HTR-8/SVneo (cell line): ENCODE measurements around the gene GLT6D1.
"Not testable (repeated sequence)": the region's sequence is repeated elsewhere in the genome, so short reads cannot be mapped to it uniquely, and the experiment has no call there.

Experiments
- DNase-seq: peaks from one replicate; pipeline ENCODE4 v3.0.0; 2011; ENCODE audit warnings: low spot score, mixed read lengths; ENCODE audit not compliant: insufficient read length
- FAIRE-seq: peaks from 2 replicates; lab custom pipeline; 2011; peaks lifted over from hg19 to GRCh38; lab: Jason Lieb, UNC

The GLT6D1 gene, protein sequence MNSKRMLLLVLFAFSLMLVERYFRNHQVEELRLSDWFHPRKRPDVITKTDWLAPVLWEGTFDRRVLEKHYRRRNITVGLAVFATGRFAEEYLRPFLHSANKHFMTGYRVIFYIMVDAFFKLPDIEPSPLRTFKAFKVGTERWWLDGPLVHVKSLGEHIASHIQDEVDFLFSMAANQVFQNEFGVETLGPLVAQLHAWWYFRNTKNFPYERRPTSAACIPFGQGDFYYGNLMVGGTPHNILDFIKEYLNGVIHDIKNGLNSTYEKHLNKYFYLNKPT

DNA sequence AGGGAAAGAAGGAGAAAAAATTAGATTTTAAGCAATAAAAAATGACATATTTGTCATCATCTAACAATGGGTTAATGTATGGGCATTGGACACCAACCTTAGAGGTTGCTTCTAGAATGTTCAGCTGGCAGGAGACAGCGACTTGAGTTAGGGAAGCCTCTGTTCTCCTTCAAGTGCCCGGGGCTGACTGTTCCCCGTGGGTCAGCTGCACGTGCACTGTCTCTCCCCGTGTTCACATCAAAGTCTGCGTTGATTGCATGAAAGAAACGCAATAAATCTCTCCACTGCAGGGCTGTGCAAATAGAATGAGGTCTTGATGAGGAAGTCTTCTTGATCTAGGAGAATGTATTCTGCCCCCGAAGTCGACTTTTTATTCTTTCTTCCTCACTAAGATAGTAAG lies at the start of gene GLT6D1:
GLT6D1 (minus strand) TSS at position 345 of the 400 bp plus-strand sequence. CDS start 353 bp downstream, outside the sequence.
- no peak for FAIRE-seq
- DNase-seq = no peak

GRCh38 chr9:135689011-135689410 lies 49.7 kb upstream of the GLT6D1 start:
- DNase-seq (no peak), FAIRE-seq (no peak)

GRCh38 chr9:135687216-135687615 lies 47.9 kb upstream of the GLT6D1 start:
- no peak for FAIRE-seq
- DNase-seq = no peak

- FAIRE-seq (no peak), DNase-seq (no peak)
Observed at GRCh38 chr9:135684691-135685090, 45.4 kb upstream of the GLT6D1 start.

- DNase-seq (no peak), FAIRE-seq (no peak)
Observed at GRCh38 chr9:135683401-135684034, 44.2 kb upstream of the GLT6D1 start.

GRCh38 chr9:135681161-135681560 lies 41.8 kb upstream of the GLT6D1 start:
- FAIRE-seq = no peak

DNA sequence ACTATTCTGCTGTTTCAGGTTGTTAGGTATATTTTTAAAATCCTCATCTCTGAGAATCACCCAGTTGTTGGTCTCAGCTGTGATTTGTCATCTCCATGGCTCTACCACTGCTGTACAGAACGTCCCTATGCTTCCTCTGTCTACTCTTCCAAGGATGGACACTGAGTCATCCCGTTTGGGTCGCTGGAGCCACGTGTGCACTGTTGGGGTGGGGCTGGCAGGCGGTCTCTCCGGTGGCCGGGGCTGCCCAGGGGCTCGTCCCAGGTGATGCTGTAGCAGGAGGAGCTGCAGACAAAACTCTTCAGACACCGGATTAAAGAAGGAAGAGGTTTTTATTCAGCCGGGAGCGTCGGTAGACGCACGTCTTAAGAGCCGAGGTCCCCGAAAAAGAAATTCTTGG lies 40.7 kb upstream of the GLT6D1 start:
- no peak for FAIRE-seq
- DNase-seq = no peak

More at GRCh38 chr9:135681161-135681560, 41.8 kb upstream of the GLT6D1 start:
- DNase-seq = no peak

- FAIRE-seq (no peak), DNase-seq (no peak)
Observed at GRCh38 chr9:135678236-135679017, 39.1 kb upstream of the GLT6D1 start.

- DNase-seq = no peak
Observed at GRCh38 chr9:135677641-135678168, 38.4 kb upstream of the GLT6D1 start.

GRCh38 chr9:135676891-135677290 lies 37.6 kb upstream of the GLT6D1 start:
- FAIRE-seq (no peak), DNase-seq (no peak)

More at GRCh38 chr9:135677641-135678168, 38.4 kb upstream of the GLT6D1 start:
- FAIRE-seq = no peak

DNA sequence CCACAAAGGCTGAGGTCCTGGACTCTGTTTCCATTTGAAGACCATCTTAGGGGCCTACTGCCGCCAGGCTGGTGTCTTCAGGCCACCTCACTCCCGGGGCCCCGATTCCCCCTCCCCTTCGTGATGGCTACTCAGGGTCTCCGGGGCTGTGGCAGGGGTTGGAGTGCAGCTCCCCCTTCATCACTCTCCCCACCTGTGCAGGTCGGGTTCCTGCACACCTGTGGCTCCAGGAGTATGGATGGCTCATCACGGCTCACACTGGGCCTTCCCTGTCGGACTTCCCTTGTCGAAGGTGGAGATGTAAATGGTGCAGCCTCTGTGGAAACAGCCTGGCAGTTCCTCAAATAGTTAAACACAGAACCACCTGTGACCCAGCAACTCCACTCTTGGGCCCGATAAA lies 35.6 kb upstream of the GLT6D1 start:
- no peak for DNase-seq
- FAIRE-seq = no peak

DNA sequence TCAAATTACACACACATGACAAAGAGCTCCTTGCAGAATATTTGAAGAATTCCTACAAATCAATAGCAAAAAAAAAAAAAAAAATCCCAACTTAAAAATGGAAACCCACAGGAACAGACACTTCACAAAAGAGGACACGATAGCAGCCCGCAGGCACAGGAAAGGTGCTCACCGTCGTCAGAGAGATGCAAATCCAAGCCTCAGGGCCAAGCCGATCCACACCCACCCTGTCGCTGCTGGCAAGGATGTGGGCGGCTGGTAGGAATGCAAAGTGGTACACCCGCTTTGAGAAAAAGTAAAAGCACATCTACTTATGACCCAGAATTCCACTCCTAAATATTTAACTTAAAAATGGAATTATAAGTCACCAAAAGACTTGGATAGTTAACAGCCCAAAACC lies 34.6 kb upstream of the GLT6D1 start:
- no peak for DNase-seq
- FAIRE-seq = no peak

GRCh38 chr9:135672786-135673185 lies 33.4 kb upstream of the GLT6D1 start:
- DNase-seq, FAIRE-seq: not testable (repeated sequence)

DNA sequence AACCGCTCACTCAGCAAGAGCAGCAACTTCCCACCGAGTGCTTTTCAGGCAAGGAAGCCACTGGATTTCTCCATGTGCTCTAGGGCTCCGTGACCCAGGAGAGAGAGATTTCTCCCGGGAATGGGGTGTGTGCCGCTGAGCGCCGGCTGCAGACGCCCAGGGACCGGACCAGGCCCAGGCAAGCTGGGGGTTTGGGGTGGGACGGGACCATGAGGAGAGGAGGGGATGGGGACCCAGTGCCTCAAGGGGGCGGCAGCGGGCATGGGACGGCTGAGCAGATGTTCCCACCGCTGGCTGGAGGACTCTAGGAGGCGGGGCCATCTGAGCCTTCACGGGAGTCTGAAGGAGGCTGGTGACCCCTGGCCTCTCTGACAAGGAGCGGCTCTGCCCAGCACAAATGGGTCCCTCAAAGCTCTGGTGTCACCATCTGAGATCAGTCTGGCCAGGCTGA lies 32.3 kb upstream of the GLT6D1 start:
- FAIRE-seq (no peak), DNase-seq (no peak)

GRCh38 chr9:135670721-135671590 lies 31.6 kb upstream of the GLT6D1 start:
- no peak for DNase-seq
- FAIRE-seq = no peak

DNA sequence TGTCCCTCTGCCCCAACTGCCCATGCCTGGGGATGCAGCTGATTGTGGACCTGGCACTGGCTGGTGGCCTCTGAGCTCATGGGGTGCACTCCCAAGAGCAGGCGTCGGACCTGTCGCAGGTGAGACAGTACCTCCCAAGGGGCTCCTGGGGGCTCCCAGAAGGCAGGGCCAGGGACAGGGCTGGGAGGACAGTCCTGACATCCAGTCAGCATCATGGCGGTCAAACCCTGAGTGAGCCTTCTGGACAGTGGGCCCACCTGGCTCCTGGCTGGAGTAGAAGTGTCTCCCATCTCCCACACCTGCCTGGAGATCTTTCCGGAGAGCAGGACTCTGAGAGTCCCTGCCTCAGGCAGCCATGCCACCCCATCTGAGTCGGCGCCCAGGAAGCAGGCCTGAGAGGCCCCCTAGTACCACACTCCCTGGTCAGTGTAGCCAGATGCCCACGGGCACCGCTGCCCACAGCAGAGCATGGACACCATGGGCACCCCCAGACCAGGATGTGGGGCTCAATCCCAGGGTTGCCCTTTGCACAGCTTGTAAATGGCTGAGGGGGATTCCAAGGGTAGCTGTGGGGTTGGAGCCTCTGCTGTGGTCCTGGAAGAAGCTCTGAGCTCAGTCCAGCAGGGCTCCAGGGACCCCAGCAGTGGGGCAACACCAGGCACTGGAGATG lies 30.4 kb upstream of the GLT6D1 start:
- no peak for FAIRE-seq
- no peak for DNase-seq

DNA sequence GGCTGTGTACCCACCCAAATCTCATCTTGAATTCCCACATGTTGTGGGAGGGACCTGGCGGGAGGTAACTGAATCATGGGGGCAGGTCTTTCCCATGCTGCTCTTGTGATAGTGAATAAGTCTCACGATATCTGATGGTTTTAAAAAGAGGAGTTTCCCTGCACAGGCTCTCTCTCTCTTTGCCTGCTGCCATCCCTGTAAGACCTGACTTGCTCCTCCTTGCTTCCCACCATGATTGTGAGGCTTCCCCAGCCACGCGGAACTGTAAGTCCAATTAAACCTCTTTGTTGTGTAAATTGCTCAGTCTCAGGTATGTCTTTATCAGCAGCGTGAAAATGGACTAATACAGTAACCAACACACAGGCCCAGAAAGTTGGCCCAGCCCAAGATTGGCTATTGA lies 29.7 kb upstream of the GLT6D1 start:
- FAIRE-seq = not testable (repeated sequence)

GRCh38 chr9:135667463-135668001 lies 28.2 kb upstream of the GLT6D1 start:
- DNase-seq = no peak
- FAIRE-seq = no peak

More for the DNA sequence above, 29.7 kb upstream of the GLT6D1 start:
- not testable (repeated sequence) for DNase-seq
